COLO668 (cell line): ENCODE data around the gene TLE6.
A peak's percentile ranks its signal among the peaks of the same experiment; 100 is the strongest.
"Not testable (repeated sequence)": the region's sequence is repeated elsewhere in the genome, so short reads cannot be mapped to it uniquely, and the experiment has no call there.

Source experiments
- DNase-seq: peaks from one replicate; lab custom pipeline; 2025; ENCODE audit not compliant: unreplicated experiment; lab: John Stamatoyannopoulos, UW

Gene TLE6

GRCh38 chr19:3027292-3027691 is 49.9 kb downstream of the TLE6 start:
- DNase-seq: no peak

DNA sequence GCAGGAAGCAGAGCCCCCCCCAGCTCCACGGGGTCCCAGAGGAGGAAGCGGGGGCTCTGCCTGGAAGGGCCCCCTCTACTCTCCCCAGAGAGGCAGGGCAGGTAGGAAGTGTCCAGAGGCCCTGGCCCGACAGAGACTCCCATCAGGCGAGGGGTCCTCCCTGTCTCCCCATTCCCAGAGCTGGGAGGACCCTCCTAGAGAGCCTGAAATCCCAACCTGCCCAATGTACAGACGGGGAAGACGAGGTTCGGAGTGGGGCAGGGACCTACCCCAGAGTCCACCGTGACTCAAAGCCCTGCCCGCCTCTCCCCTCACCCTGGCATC is 50.6 kb downstream of the TLE6 start:
- no peak for DNase-seq

GRCh38 chr19:3028305-3029064 is 51.1 kb downstream of the TLE6 start:
- DNase-seq: no peak

DNA sequence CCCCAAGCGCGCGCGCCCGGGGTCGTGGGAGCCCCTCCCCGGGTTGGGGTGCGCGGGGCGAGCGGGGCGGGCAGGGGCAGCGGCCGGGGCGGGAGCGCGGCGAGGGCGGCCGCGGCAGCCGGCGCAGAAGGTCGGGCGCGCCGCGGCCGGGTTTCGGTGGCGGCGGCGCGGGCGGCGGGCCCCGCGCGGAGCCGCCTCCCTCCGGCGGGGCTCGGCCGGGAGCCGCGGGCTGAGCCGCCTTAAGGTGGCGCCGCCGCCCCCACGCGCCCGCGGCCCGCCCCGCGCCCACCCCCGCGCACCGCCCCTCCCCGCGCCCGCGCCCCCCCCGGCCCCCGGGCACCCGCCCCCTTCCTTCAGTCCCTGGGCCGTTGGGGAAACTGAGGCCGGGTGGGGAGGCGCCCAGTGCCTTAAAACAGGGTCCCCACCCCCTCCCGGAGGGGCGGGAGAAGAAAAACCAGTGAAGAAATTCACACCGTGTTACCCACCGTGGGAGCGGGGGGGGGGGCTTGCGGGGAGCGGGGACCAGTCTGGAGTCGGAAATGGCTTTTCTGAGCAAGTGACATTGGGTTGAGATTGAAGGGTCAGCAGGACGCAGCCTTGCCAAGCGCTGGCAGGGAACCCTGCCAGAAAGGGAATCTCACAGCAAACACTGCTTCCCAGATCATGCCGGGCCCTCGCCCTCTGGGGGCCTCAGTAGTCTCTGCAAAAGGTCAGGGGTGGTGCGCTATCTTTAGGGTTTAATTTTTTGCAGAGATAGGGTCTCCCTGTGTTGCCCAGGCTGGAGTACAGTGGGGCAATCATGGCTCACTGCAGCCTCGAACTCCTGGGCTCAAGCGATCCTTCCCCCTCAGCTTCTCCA is 51.9 kb downstream of the TLE6 start, which contains the start of gene TLE2:
TLE2 (minus strand) TSS at position 216 of the 859 bp plus-strand sequence. CDS start 376 bp downstream, outside the sequence.
- DNase-seq: peak; percentile 29

- DNase-seq: no peak
Observed at GRCh38 chr19:3031607-3031867, 54.2 kb downstream of the TLE6 start.

GRCh38 chr19:3033595-3034405 is 56.4 kb downstream of the TLE6 start:
- no peak for DNase-seq

- no peak for DNase-seq
Observed at GRCh38 chr19:3034406-3034655, 57.0 kb downstream of the TLE6 start.

- DNase-seq: peak; percentile 31
Observed at GRCh38 chr19:3034656-3035541, 57.5 kb downstream of the TLE6 start.

DNA sequence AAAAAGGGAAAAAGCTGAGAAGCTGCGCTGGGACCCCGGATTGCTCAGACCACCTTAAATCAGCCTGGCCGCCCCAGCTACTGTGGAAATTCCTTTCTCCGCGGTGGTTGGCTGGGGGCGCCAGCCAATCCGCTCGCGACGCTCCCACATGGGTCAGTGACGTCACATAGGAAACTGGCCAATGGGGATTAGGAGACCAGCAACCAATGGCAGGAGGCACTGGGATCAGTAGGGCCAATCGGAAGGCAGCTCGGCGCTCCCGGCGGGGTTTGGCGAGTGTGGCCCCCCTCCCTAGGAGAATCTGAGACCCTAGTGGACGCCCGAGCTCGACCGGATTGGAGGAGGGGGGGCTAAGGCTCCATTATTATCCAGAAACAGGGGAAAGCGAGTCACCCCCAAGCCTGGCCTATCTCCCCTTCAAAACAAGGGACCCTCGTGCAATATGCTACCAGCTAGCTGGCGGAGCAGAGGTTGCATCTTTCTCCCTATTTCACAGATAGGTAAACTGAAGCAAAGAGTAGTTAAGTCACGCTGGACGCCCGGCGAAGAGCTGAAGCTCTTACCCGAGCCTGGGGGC is 58.3 kb downstream of the TLE6 start:
- DNase-seq: peak; percentile 97

DNA sequence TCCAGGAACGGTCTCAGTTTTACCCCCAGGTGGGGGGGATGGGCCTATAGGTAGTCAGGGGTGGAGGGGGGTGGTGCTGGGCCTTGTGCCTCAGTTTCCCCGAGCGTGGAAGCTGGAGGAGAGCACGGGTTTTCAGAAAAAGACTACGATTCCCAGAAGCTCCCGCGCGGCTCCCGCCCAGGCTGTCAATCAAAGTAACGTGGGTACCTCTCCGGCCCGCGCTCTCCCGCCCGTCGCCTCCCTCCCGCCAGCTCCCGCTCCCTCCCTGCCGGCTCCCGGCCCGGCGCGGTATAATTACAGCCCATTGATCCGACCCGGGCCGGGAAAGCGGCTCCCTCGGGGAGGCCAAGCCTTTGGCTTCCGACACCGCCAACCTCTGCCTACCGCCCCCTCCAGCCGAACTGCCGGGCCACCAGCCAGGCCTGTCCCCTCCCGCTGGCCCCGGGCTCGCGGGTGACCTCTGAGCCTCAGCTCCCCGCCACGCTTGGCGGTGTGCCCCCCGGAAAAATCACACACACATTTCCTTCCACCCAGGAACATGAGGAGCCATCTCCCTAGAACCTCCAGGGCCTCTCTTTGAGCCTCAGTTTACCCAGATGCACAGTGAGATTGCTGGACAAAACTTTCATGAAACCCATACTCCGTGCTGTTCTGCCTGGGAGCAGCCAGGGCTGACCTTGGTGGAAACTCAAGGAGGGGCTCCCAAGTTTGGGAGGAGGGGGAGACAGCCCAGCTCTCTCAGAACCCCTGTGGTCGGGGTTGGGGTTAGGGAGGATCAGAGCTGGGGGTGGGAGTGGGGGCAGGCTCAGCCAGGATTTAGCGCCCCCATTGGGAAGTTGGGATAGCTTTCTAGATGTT is 59.0 kb downstream of the TLE6 start:
- DNase-seq: peak; percentile 93

DNA sequence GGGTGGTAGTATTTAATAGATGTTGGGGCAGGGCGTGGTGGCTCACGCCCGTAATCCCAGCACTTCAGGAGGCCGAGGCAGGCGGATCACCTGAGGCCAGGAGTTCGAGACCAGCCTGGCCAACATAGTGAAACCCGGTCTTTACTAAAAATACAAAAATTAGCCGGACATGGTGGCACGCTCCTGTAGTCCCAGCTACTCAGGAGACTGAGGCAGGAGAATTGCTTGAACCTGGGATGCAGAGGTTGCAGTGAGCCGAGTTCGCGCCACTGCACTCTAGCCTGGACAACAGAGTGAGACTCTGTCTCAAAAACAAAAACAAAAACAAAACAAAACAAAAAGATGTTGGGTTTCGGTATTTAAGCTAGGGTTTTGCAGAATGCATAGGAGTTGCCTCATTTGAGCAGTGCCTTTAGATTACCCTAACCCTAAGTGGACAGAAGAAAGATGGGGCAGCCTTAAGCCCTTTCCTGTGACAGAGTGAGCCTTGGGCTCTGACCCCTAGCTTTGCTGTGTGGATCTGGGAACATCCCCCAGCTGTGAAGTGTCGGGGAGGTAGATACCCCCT is 59.7 kb downstream of the TLE6 start:
- not testable (repeated sequence) for DNase-seq

DNA sequence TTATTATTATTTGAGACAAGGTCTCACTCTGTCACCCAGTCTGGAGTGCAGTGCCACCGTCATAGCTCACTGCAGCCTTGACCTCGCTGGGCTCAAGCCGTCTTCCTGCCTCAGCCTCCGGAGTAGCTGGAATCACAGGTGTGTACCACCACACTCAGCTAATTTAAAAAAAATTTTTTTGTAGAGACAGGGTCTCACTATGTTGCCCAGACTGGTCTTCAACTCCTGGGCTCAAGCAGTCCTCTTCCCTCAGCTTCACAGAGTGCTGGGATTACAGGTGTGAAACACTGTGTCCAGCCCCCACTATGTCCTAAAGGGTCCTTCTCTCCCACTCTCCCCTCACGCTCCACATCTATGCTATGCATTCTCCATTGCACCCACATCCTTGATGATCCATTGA is 60.9 kb downstream of the TLE6 start:
- DNase-seq: no peak

GRCh38 chr19:3039125-3039524 is 61.8 kb downstream of the TLE6 start:
- no peak for DNase-seq

- DNase-seq: peak; percentile 27
Observed at GRCh38 chr19:3039641-3040077, 62.3 kb downstream of the TLE6 start.

- DNase-seq: no peak
Observed at GRCh38 chr19:3041327-3041726, 64.0 kb downstream of the TLE6 start.

- no peak for DNase-seq
Observed at GRCh38 chr19:3041761-3042620, 64.6 kb downstream of the TLE6 start.

DNA sequence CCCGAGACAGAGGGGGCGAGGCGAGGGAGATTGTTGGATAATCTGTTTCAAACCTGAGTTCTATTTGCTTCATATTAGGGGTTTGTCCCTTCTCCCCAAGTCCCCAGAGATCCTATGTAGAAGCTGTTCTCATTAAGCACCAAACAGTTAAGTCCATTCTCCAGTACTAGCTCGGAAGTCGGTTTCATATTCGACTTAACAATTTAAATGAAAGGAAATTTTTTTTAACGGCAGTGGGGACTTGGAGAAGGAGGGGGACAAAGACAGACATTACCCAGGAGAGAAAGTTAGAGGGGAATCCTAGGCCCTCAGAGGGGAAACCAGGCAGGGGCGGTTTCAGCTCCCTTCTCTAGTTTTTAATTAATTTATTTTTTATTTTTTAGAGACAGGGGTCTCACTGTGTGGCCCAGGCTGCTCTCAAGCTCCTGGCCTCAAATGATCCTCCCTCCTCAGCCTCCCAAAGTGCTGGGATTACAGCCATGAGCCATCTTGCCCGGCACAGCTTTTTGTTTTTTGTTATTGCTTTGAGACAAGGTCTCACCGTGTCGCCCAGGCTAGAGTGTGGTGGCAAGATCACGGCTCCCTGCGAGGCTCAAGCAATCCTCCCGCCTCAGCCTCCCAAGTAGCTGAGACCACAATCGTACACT is 65.4 kb downstream of the TLE6 start:
- DNase-seq: no peak
